GM12892 (cell line): Measurements from ENCODE around the gene WDR53.

ENCODE experiments used
- POLR2A ChIP-seq: IDR thresholded peaks from 2 replicates; pipeline ENCODE4 v1.6.1; 2011; ENCODE audit warnings: low read depth, low read length, control low read depth
- POLR2AphosphoS5 ChIP-seq: IDR thresholded peaks from 2 replicates; pipeline ENCODE4 v1.6.1; 2011; ENCODE audit warnings: low read depth, low read length, control low read depth
- TAF1 ChIP-seq: IDR thresholded peaks from 2 replicates; pipeline ENCODE4 v1.6.1; 2011; ENCODE audit warnings: low read depth, mild to moderate bottlenecking, control low read depth, low read length, borderline replicate concordance

DNA sequence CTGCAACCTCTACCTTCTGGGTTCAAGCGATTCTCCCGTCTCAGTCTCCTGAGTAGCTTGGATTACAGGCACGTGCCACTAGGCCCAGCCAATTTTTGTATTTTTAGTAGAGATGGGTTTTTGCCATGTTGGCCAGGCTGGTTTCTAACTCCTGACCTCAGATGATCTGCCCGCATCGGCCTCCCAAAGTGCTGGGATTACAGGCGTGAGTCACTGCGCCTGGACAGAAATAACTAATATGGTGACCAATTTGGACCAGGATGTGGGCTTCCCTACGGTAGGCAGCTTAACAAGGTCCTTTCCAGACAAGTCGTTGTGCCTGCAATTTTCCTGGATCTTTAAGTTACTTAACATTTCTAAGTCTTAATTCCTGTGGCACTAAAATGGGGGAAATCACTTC is 14.8 kb downstream of the WDR53 start:
- TF ChIP-seq POLR2A (no peak), POLR2AphosphoS5 (no peak), TAF1 (no peak)
